ENCODE measurements around the gene TRPT1. TPM values are rescaled to one million over a fixed set of nuclear protein-coding genes. Genes with fewer than 3 reads are reported as not detected.

Gene TRPT1
- total RNA-seq, 3 donors from 2014 or later (not counting 1 experiment from before 2014, with no cell fraction given): 22.7 to 30.8 (median 28.5) TPM

DNA sequence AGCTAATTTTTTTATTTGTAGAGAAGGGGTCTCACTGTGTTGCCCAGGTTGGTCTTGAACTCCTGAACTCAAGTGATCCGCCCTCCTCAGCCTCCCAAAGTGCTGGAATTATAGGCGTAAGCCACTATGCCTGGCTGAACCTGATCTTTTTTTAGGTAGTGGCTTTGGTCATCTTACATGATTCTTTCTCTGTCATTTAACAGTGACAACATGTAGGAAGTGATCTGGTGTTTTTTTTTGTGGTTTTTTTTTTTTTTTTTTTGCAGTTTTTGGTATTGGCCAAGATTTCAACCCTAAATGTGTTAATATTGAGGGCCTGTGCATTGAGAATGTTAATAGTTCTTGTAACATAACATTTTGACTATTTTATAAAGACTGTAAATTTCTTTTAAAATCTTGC is 27.5 kb downstream of the TRPT1 start:
- no peak overlapping the region for H3K27ac ChIP-seq (ENCODE audit: low read length)
- H3K9me3 ChIP-seq (ENCODE audit: control insufficient read depth, insufficient read depth, low read length): no peaks in the 10 kb centered on the region
- H3K27me3 ChIP-seq (ENCODE audit: control insufficient read depth, insufficient read depth, low read length): no peaks in the 10 kb centered on the region
- peaks cover 13% of the 10 kb centered on the region for H3K36me3 Mint-ChIP-seq
- ATAC-seq (no peak), DNase-seq (no peak)
- H3K4me3 ChIP-seq (ENCODE audit: low read length): no peak overlapping the region
- H3K27ac Mint-ChIP-seq: no peak overlapping the region
- H3K4me1 ChIP-seq (ENCODE audit: control insufficient read depth, insufficient read depth, low read length): no peaks in the 10 kb centered on the region
- TF ChIP-seq, protein P1, sequence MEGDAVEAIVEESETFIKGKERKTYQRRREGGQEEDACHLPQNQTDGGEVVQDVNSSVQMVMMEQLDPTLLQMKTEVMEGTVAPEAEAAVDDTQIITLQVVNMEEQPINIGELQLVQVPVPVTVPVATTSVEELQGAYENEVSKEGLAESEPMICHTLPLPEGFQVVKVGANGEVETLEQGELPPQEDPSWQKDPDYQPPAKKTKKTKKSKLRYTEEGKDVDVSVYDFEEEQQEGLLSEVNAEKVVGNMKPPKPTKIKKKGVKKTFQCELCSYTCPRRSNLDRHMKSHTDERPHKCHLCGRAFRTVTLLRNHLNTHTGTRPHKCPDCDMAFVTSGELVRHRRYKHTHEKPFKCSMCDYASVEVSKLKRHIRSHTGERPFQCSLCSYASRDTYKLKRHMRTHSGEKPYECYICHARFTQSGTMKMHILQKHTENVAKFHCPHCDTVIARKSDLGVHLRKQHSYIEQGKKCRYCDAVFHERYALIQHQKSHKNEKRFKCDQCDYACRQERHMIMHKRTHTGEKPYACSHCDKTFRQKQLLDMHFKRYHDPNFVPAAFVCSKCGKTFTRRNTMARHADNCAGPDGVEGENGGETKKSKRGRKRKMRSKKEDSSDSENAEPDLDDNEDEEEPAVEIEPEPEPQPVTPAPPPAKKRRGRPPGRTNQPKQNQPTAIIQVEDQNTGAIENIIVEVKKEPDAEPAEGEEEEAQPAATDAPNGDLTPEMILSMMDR (IDR thresholded peaks at IDR 0.05): no peak
- intact Hi-C loops (cut with micrococcal nuclease): no loop called here
- peaks cover 0 to 5% of the 10 kb centered on the region in 2 donors for H3K4me1 Mint-ChIP-seq
- peaks cover 87% of the 10 kb centered on the region for H3K36me3 ChIP-seq (ENCODE audit: control insufficient read depth, insufficient read depth, low read length)
- no peaks in the 10 kb centered on the region for H3K9me3 Mint-ChIP-seq
- no peaks in the 10 kb centered on the region for H3K27me3 Mint-ChIP-seq (ENCODE audit: low read depth in 2 of 2)
- no peak overlapping the region for H3K4me3 Mint-ChIP-seq
- WGBS (ENCODE audit: insufficient coverage): 76% methylated on average over 2 of the region's 2 CpGs

DNA sequence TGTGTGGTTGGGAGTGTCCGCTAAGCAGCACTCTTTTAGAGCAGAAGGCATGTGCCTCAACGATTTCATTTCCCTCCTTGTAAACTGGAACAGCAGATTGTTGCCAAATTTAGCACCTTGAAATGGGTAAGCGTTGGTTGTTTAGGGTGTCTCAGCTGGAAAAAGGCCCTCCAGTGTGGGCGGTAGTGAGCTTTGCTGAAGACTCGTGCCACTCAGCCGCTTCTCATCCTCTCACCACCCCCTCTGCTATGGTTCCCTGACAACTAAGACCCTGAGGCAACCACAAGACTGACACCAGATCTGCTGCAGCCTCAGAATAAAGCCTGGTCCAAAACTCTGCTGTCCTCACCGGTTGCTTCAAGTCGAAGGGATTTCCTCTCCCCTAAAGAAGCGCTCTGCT is 29.4 kb downstream of the TRPT1 start:
- Mint-ChIP-seq H3K27me3 (ENCODE audit: low read depth in 2 of 2) (no peaks in the 10 kb centered on the region), H3K9me3 (no peaks in the 10 kb centered on the region), H3K36me3 (peaks cover 8% of the 10 kb centered on the region), H3K4me3 (no peak overlapping the region), H3K27ac (no peak overlapping the region), H3K4me1 (peaks cover 0 to 3% of the 10 kb centered on the region in 2 donors)
- Histone ChIP-seq H3K4me1 (ENCODE audit: control insufficient read depth, insufficient read depth, low read length) (no peaks in the 10 kb centered on the region), H3K4me3 (ENCODE audit: low read length) (no peak overlapping the region), H3K27me3 (ENCODE audit: control insufficient read depth, insufficient read depth, low read length) (no peaks in the 10 kb centered on the region), H3K27ac (ENCODE audit: low read length) (no peak overlapping the region), H3K36me3 (ENCODE audit: control insufficient read depth, insufficient read depth, low read length) (peaks cover 76% of the 10 kb centered on the region), H3K9me3 (ENCODE audit: control insufficient read depth, insufficient read depth, low read length) (no peaks in the 10 kb centered on the region)
- DNase-seq (no peak), ATAC-seq (no peak)
- intact Hi-C loops (cut with micrococcal nuclease): no loop called here
- TF ChIP-seq, protein P1 (IDR thresholded peaks at IDR 0.05): no peak
- 86% methylated on average over 9 of the region's 9 CpGs for WGBS (ENCODE audit: insufficient coverage)

DNA sequence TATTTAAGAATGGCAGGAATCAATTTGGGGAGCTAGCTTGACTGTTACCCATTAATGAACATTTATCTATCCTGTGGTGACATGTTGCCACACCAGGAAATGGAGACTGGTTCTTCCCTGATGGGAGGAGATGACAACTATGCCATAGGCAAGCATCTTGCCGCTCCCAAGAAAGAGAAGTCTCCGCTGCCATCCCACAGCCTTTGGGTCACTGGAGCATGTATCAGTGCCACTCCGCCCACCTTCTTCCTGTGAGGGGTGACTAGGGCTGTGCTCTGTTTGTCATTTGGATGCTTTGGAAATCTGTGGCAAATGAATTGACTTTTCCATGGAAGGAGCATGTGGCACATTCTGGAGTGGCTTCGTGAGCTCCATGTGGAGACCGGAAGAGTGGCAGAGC is 33.6 kb downstream of the TRPT1 start:
- ATAC-seq (no peak), DNase-seq (no peak)
- H3K27ac ChIP-seq (ENCODE audit: low read length): no peak overlapping the region
- Mint-ChIP-seq H3K36me3 (peaks cover 7% of the 10 kb centered on the region), H3K27me3 (ENCODE audit: low read depth in 2 of 2) (no peaks in the 10 kb centered on the region), H3K4me1 (no peaks in the 10 kb centered on the region), H3K9me3 (no peaks in the 10 kb centered on the region), H3K4me3 (no peak overlapping the region), H3K27ac (no peak overlapping the region)
- TF ChIP-seq, protein P1 (IDR thresholded peaks at IDR 0.05): no peak
- H3K9me3 ChIP-seq (ENCODE audit: control insufficient read depth, insufficient read depth, low read length): no peaks in the 10 kb centered on the region
- intact Hi-C loops (cut with micrococcal nuclease): no loop called here
- no peak overlapping the region for H3K4me3 ChIP-seq (ENCODE audit: low read length)
- H3K27me3 ChIP-seq (ENCODE audit: control insufficient read depth, insufficient read depth, low read length): no peaks in the 10 kb centered on the region
- WGBS (ENCODE audit: insufficient coverage): 99% methylated on average over 5 of the region's 5 CpGs
- peaks cover 44% of the 10 kb centered on the region for H3K36me3 ChIP-seq (ENCODE audit: control insufficient read depth, insufficient read depth, low read length)
- H3K4me1 ChIP-seq (ENCODE audit: control insufficient read depth, insufficient read depth, low read length): peaks cover 3% of the 10 kb centered on the region

DNA sequence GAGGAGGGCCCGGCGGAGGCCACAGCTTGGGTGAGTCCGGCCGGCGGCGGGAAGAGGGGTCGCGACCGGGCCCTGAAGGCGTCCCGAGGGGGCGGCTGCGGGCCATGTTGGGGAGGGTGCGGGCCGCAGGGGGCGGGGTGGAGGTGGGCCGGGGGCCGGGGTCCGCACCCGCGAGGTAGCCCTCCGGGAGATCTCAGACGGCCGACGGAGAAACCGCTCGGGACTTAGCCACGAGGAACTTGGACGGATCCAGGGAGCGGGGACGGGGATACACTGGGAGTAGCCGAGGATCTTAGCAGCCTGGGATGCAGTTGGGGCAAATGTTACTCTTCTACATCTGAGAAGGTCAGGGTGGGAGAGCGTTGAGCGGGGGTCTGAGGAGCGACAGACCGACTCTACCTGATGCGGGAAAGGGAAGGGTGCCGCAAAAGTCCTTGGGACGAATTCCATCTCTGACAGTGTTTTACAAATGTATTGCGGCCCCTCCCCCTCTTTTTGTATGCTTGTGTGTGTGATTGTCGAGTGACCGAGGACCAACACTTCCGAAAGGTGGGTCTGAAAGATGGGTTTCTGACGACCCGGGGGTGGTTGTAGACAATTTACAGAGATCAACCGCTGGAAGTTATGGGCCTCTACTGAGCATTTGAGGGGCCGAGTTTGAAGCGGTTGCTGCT is 39.4 kb downstream of the TRPT1 start:
- Mint-ChIP-seq H3K4me3 (no peak overlapping the region), H3K36me3 (no peaks in the 10 kb centered on the region), H3K27ac (no peak overlapping the region), H3K4me1 (peaks cover 6 to 31% of the 10 kb centered on the region in 2 donors), H3K9me3 (no peaks in the 10 kb centered on the region), H3K27me3 (ENCODE audit: low read depth in 2 of 2) (no peaks in the 10 kb centered on the region)
- Histone ChIP-seq H3K36me3 (ENCODE audit: control insufficient read depth, insufficient read depth, low read length) (no peaks in the 10 kb centered on the region), H3K27me3 (ENCODE audit: control insufficient read depth, insufficient read depth, low read length) (no peaks in the 10 kb centered on the region), H3K27ac (ENCODE audit: low read length) (peak overlapping the region; percentile 46), H3K4me1 (ENCODE audit: control insufficient read depth, insufficient read depth, low read length) (peaks cover 15% of the 10 kb centered on the region), H3K9me3 (ENCODE audit: control insufficient read depth, insufficient read depth, low read length) (no peaks in the 10 kb centered on the region), H3K4me3 (ENCODE audit: low read length) (no peak overlapping the region)
- WGBS (ENCODE audit: insufficient coverage): under 1% methylated on average over 48 of the region's 48 CpGs
- TF ChIP-seq, protein P1 (IDR thresholded peaks at IDR 0.05): no peak
- ATAC-seq: no peak
- DNase-seq: peak in 1 of 2 donors; percentile 61
- intact Hi-C loops (cut with micrococcal nuclease): loop anchor here (1.0 to 5.0 kb wide), 4 partner anchors 20 to 131 kb away; partner anchors contain the start of genes CATSPERZ, DNAJC4, FERMT3 and PRDX5
